CD14-positive monocyte (primary cell): ENCODE results near the gene SMTNL2. TPM values are rescaled to one million over a fixed set of nuclear protein-coding genes. Genes with fewer than 3 reads are reported as not detected.

Source experiments
- DNase-seq, 3 donors: peaks; one replicate each; pipeline ENCODE4 v3.0.0-alpha.2; 2011 to 2022
- H2AFZ ChIP-seq: 2 replicates; pipeline ENCODE4 v1.6.0; 2012; ENCODE audit warnings: mild to moderate bottlenecking, low read depth, low read length, inconsistent platforms; ENCODE audit not compliant: insufficient read depth, poor library complexity, severe bottlenecking
- H3K27ac ChIP-seq, 2 donors: 1 replicate in 1 of 2; 2 replicates in 1 of 2; pipeline ENCODE4 v1.5.1; 2012 to 2013; ENCODE audit warnings: low read length in 2 of 2, control low read depth in 1 of 2, inconsistent platforms in 1 of 2, low read depth in 1 of 2, mild to moderate bottlenecking in 1 of 2
- H3K27me3 ChIP-seq, 2 donors: one replicate each; pipeline versions ENCODE4 v1.6.0 to v1.6.1; 2011 to 2013; ENCODE audit warnings: low read length in 2 of 2; ENCODE audit not compliant: control insufficient read depth in 2 of 2, insufficient read depth in 2 of 2
- H3K36me3 ChIP-seq, 2 donors: replicated peaks in 1 of 2; 1 replicate in 1 of 2; 2 replicates in 1 of 2; pipeline versions ENCODE4 v1.5.1 to v1.6.1; 2012 to 2013; ENCODE audit warnings: low read length in 2 of 2, control low read depth in 1 of 2, inconsistent platforms in 1 of 2, mild to moderate bottlenecking in 1 of 2; ENCODE audit not compliant: insufficient read depth in 2 of 2, control insufficient read depth in 1 of 2
- H3K4me1 ChIP-seq, 2 donors: 1 replicate in 1 of 2; 2 replicates in 1 of 2; pipeline versions ENCODE4 v1.5.1 to v1.6.1; 2012 to 2013; ENCODE audit warnings: low read length in 2 of 2, control low read depth in 1 of 2, inconsistent platforms in 1 of 2, mild to moderate bottlenecking in 1 of 2, moderate library complexity in 1 of 2; ENCODE audit not compliant: insufficient read depth in 2 of 2, control insufficient read depth in 1 of 2
- H3K4me2 ChIP-seq: replicated peaks from 2 replicates; pipeline ENCODE3; 2012; ENCODE audit warnings: low read length, moderate library complexity, mild to moderate bottlenecking; ENCODE audit not compliant: poor library complexity, severe bottlenecking; ENCODE audit errors: extremely low read depth
- H3K4me3 ChIP-seq, 3 experiments: fragments of 200-600 bp in 1 of 3; sonication (generic) in 1 of 3; replicated peaks in 1 of 3; 1 replicate in 2 of 3; 2 replicates in 1 of 3; pipeline ENCODE4 v1.5.1; 2011 to 2013; ENCODE audit warnings: low read length in 3 of 3, mild to moderate bottlenecking in 3 of 3, control low read depth in 2 of 3, low read depth in 2 of 3, inconsistent platforms in 1 of 3, moderate library complexity in 1 of 3
- H3K79me2 ChIP-seq: 2 replicates; pipeline ENCODE4 v1.6.0; 2012; ENCODE audit warnings: mild to moderate bottlenecking, control low read depth, inconsistent platforms, low read length, moderate library complexity; ENCODE audit not compliant: insufficient read depth
- H3K9ac ChIP-seq: 2 replicates; pipeline ENCODE4 v1.6.0; 2017; ENCODE audit warnings: low read length, mild to moderate bottlenecking; ENCODE audit not compliant: insufficient read depth, poor library complexity, severe bottlenecking
- H3K9me3 ChIP-seq, 2 donors: replicated peaks in 1 of 2; 1 replicate in 1 of 2; 2 replicates in 1 of 2; pipeline versions ENCODE4 v1.5.1 to v1.6.1; 2012 to 2013; ENCODE audit warnings: low read length in 2 of 2, control low read depth in 1 of 2; ENCODE audit not compliant: control insufficient read depth in 1 of 2, insufficient read depth in 1 of 2
- H4K20me1 ChIP-seq: 2 replicates; pipeline ENCODE4 v1.6.0; 2012; ENCODE audit warnings: mild to moderate bottlenecking, low read length, control low read depth, moderate library complexity; ENCODE audit not compliant: insufficient read depth
- H3K27ac Mint-ChIP-seq, 7 donors: one replicate each; pipeline ENCODE4 v1.8.0; 2020; ENCODE audit warnings: mild to moderate bottlenecking in 7 of 7, mixed read lengths in 7 of 7, moderate library complexity in 6 of 7, inconsistent platforms in 2 of 7
- H3K27me3 Mint-ChIP-seq, 3 donors: one replicate each; pipeline ENCODE4 v1.8.0; 2021 to 2022; ENCODE audit warnings: low read depth in 3 of 3, mild to moderate bottlenecking in 3 of 3, mixed read lengths in 3 of 3, moderate library complexity in 3 of 3, inconsistent platforms in 1 of 3
- H3K36me3 Mint-ChIP-seq, 2 donors: one replicate each; pipeline ENCODE4 v1.8.0; 2020; ENCODE audit warnings: mixed read lengths in 2 of 2, inconsistent platforms in 1 of 2, mild to moderate bottlenecking in 1 of 2
- H3K4me1 Mint-ChIP-seq: one replicate; pipeline ENCODE4 v1.8.0; 2020; ENCODE audit warnings: mild to moderate bottlenecking, mixed read lengths
- H3K4me3 Mint-ChIP-seq, 2 donors: one replicate each; pipeline ENCODE4 v1.8.0; 2020; ENCODE audit warnings: mild to moderate bottlenecking in 2 of 2, mixed read lengths in 2 of 2, moderate library complexity in 1 of 2
- H3K9me3 Mint-ChIP-seq, 7 donors: one replicate each; pipeline ENCODE4 v1.8.0; 2020 to 2022; ENCODE audit warnings: mixed read lengths in 7 of 7, mild to moderate bottlenecking in 6 of 7, moderate library complexity in 6 of 7, inconsistent platforms in 2 of 7
- WGBS: methylation state at CpG from one replicate; pipeline ENCODE4 v1.1.5; 2013; ENCODE audit warnings: missing lambda C conversion rate; ENCODE audit not compliant: insufficient coverage; 5-methylcytosine and 5-hydroxymethylcytosine counted together
- intact Hi-C, 2 donors: fragments of 100-400 bp; cut with micrococcal nuclease; formaldehyde crosslinking; loops; one replicate each; pipeline versions ENCODE4 v1.15.0 to v1.15.1; 2023
- polyA plus RNA-seq, 3 donors: library from polyadenylated mRNA; depleted of rRNA in 1 of 3; unstranded in 2 of 3; stranded (reverse) in 1 of 3; fragments of 300-500 nt in 2 of 3; fragments of >200 nt in 1 of 3; fragmentation: Illumina TruSeq in 2 of 3; gene quantifications; 1 replicate in 2 of 3; 2 replicates in 1 of 3; pipeline ENCODE4 v1.2.3, GENCODE V29; 2012 to 2021
- TF ChIP-seq, protein P1 (sequence below): fragments of 200-600 bp; IDR thresholded peaks from one replicate; pipeline ENCODE4 v1.8.0; 2022; ENCODE audit warnings: antibody characterized with exemption, mild to moderate bottlenecking

SMTNL2 gene
- polyA plus RNA-seq, 3 donors: 0.08 TPM; not detected in 2

GRCh38 chr17:4573115-4573514, 11.2 kb upstream of the SMTNL2 start:
- no peaks in the 10 kb centered on the region for H4K20me1 ChIP-seq
- H3K36me3 ChIP-seq: no peaks in the 10 kb centered on the region
- no peak overlapping the region for H2AFZ ChIP-seq
- no peak overlapping the region for H3K27ac ChIP-seq
- TF ChIP-seq, protein P1, sequence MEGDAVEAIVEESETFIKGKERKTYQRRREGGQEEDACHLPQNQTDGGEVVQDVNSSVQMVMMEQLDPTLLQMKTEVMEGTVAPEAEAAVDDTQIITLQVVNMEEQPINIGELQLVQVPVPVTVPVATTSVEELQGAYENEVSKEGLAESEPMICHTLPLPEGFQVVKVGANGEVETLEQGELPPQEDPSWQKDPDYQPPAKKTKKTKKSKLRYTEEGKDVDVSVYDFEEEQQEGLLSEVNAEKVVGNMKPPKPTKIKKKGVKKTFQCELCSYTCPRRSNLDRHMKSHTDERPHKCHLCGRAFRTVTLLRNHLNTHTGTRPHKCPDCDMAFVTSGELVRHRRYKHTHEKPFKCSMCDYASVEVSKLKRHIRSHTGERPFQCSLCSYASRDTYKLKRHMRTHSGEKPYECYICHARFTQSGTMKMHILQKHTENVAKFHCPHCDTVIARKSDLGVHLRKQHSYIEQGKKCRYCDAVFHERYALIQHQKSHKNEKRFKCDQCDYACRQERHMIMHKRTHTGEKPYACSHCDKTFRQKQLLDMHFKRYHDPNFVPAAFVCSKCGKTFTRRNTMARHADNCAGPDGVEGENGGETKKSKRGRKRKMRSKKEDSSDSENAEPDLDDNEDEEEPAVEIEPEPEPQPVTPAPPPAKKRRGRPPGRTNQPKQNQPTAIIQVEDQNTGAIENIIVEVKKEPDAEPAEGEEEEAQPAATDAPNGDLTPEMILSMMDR: no peak
- Mint-ChIP-seq H3K9me3 (peaks cover 0 to 3% (median 0%) of the 10 kb centered on the region in 7 donors), H3K4me3 (no peak overlapping the region), H3K36me3 (no peaks in the 10 kb centered on the region), H3K27me3 (peaks cover 2 to 11% (median 5%) of the 10 kb centered on the region in 3 donors), H3K4me1 (no peaks in the 10 kb centered on the region), H3K27ac (no peak overlapping the region)
- no CpG with 5 or more reads among the region's 4 CpGs for WGBS
- H3K27me3 ChIP-seq: no peaks in the 10 kb centered on the region
- H3K4me1 ChIP-seq: no peaks in the 10 kb centered on the region
- no peaks in the 10 kb centered on the region for H3K79me2 ChIP-seq
- intact Hi-C loops: no loop called here
- DNase-seq: no peak
- no peak overlapping the region for H3K9ac ChIP-seq
- H3K9me3 ChIP-seq: no peaks in the 10 kb centered on the region
- no peak overlapping the region for H3K4me3 ChIP-seq
- no peak overlapping the region for H3K4me2 ChIP-seq

GRCh38 chr17:4573669-4574068, 10.7 kb upstream of the SMTNL2 start:
- Histone ChIP-seq H3K27me3 (no peaks in the 10 kb centered on the region), H3K4me2 (no peak overlapping the region), H4K20me1 (no peaks in the 10 kb centered on the region), H3K4me1 (no peaks in the 10 kb centered on the region), H3K27ac (no peak overlapping the region), H3K4me3 (no peak overlapping the region), H2AFZ (no peak overlapping the region), H3K9ac (no peak overlapping the region), H3K36me3 (no peaks in the 10 kb centered on the region), H3K79me2 (no peaks in the 10 kb centered on the region), H3K9me3 (no peaks in the 10 kb centered on the region)
- H3K4me3 Mint-ChIP-seq: no peak overlapping the region
- 79% methylated on average over 4 of the region's 7 CpGs for WGBS
- TF ChIP-seq, protein P1: no peak
- peaks cover 2 to 12% (median 5%) of the 10 kb centered on the region in 3 donors for H3K27me3 Mint-ChIP-seq
- no peaks in the 10 kb centered on the region for H3K36me3 Mint-ChIP-seq
- no peak overlapping the region for H3K27ac Mint-ChIP-seq
- H3K4me1 Mint-ChIP-seq: no peaks in the 10 kb centered on the region
- DNase-seq: peak; percentile 6 to 57 (median 18)
- intact Hi-C loops: no loop called here
- peaks cover 0 to 3% (median 0%) of the 10 kb centered on the region in 7 donors for H3K9me3 Mint-ChIP-seq
